Measurements from ENCODE around the gene ADH1A. TPM values are rescaled to one million over a fixed set of nuclear protein-coding genes. Genes with fewer than 3 reads are reported as not detected.

ADH1A gene
- total RNA-seq = not detected in 2 replicates

GRCh38 chr4:99290848-99291786 lies at the start of gene ADH1A:
TSS of gene ADH1A (minus strand) at chr4:99290985. CDS start at chr4:99290914, 71 bp downstream.

GRCh38 chr4:99321241-99322191 lies 30.7 kb upstream of the ADH1A start, which contains the start of gene ADH1B:
TSS of gene ADH1B (minus strand) at chr4:99321401. CDS start at chr4:99321331, 70 bp downstream.

Other genes with a start within 250 kb of the ADH1A start
- 142 and 147 TPM in 2 replicates for gene ADH5, start 202.2 kb downstream of the ADH1A start, total RNA-seq
- 0.07 TPM in 1 of 2 replicates, not detected in the other for gene ADH4, start 146.7 kb downstream of the ADH1A start, total RNA-seq
- gene ADH6, start 71.7 kb downstream of the ADH1A start, total RNA-seq = not detected in 2 replicates
- gene ADH1B, start 30.4 kb upstream of the ADH1A start, total RNA-seq = not detected in 2 replicates
- gene ADH1C, start 61.8 kb upstream of the ADH1A start, total RNA-seq = not detected in 2 replicates
- gene ADH7, start 144.4 kb upstream of the ADH1A start, total RNA-seq = 13.6 and 14.7 TPM in 2 replicates
- gene C4orf17, start 220.0 kb upstream of the ADH1A start, total RNA-seq = not detected in 2 replicates